Choroid plexus epithelial cell (primary cell): ENCODE results near the gene CLK1.

Source experiments
- DNase-seq: peaks from one replicate; pipeline ENCODE4 v3.0.0-alpha.2; 2010; ENCODE audit warnings: low read depth
- H3K4me3 ChIP-seq: 2 replicates; pipeline ENCODE4 v1.5.1; 2011; ENCODE audit warnings: low read depth, mild to moderate bottlenecking, control low read depth, low read length, moderate library complexity
- CTCF ChIP-seq: conservative IDR thresholded peaks from 2 replicates; pipeline ENCODE4 v1.5.1; 2011; ENCODE audit warnings: low read depth, mild to moderate bottlenecking, control low read depth, inconsistent platforms, low read length, moderate library complexity

CLK1 gene

DNA sequence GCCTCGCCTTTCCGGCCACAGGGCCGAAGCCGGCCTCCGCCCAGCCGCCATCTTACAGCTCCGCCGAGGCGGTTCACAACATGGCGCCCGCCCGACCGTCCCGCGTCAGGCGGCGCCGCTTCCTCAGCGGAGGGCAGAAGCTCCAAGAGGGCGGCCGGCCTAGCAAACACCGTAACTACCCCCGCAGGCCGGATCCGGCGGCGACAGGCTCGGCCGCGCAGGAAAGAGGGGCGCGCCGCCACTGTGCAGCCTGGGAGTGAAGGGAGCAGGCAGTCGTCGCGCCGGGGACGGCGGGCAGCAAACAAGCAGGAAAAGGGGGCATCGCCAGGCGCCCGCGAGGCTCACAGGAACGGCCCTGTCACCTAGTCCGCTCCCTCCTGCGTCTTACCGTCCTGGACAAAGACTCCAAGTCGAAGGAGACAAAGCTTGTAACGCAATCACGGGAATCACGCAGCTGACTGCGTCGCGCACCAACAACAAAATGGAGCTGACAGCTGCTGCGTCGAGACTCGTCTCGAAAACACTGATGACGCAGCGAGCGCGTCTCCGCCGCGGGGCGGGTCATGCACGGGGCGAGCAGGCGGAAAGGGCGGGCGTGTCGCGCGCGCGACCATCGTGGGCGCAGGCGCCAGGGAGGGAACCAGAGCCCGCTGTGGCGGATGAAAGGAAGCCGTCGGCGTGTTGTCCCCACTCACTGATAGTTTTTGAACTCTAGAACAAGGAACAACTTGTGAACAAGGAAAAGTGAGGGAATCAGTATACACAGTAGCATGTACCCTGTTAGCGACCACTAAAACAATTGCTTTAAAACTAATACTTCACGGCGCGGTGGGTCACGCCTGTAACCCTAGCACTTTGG is at the start of gene CLK1:
TSS of gene CLK1 (minus strand) at position 483 of the 859 bp plus-strand sequence. CDS start 2,796 bp downstream, outside the sequence.
- DNase-seq = peak; percentile 95

DNA sequence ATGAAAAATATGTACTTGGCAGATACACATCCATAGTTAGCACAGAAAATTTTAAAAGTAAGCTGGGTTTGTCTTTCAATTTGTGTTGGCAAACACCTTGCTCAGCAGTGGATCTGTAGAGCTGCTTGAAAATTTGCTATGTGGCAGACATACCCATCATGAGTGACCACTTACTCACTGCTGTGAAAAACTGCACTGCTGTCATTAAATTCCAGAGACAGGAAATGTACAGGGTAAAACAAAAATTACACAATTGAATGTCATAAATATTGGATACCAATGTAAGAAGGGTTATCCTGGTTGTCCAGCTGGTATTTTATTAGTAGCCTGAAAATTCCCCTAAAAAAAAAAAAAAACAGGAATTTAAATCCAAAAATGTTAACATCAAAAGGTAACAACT is 49.2 kb upstream of the CLK1 start:
- DNase-seq = peak; percentile 77
- TF ChIP-seq CTCF = no peak
- no peak overlapping the region for H3K4me3 ChIP-seq

More for the DNA sequence above, at the start of gene CLK1:
- TF ChIP-seq CTCF = no peak
- peak within 1 kb of the TSS; percentile 94 for H3K4me3 ChIP-seq

DNA sequence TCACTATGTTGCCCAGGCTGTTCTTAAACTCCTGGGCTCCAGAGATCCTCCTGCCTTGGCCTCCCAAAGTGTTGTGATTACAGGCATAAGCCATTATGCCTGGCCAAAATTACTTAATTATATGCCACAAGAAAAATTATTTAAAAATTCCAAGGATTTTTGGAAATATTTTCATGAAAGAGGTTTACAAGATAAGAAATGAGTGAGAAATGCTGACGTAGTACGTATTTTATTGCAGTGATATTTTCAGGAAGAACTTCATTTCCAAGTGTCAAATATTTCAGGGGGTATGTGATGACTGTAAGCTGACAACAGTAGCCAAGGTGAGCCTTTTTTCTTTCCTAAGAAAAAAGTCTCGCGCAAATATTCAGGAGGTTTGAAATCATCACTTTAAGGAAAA is 45.5 kb upstream of the CLK1 start:
- no peak for TF ChIP-seq CTCF
- no peak overlapping the region for H3K4me3 ChIP-seq
- no peak for DNase-seq

- TF ChIP-seq CTCF = peak; percentile 92
- H3K4me3 ChIP-seq = no peak overlapping the region
- peak; percentile 88 for DNase-seq
These were observed 41.3 kb upstream of the CLK1 start for GRCh38 chr2:200905618-200906296.

- TF ChIP-seq CTCF = peak; percentile 85
- DNase-seq = peak; percentile 96
- no peak overlapping the region for H3K4me3 ChIP-seq
These were observed 37.1 kb upstream of the CLK1 start for GRCh38 chr2:200901459-200902072.

GRCh38 chr2:200899482-200899881 is 35.0 kb upstream of the CLK1 start:
- no peak for TF ChIP-seq CTCF
- H3K4me3 ChIP-seq = no peak overlapping the region

More at GRCh38 chr2:200899482-200899881, 35.0 kb upstream of the CLK1 start:
- no peak for DNase-seq
